Measurements from ENCODE around the gene SGK1.
"Not testable (repeated sequence)": the region's sequence is repeated elsewhere in the genome, so short reads cannot be mapped to it uniquely, and the experiment has no call there.

Gene SGK1

GRCh38 chr6:134331256-134331655 is 13.3 kb upstream of the SGK1 start:
- peaks cover 4% of the 10 kb centered on the region for H3K4me1 ChIP-seq
- H3K4me2 ChIP-seq (ENCODE audit: low read length) = no peak overlapping the region
- no peak overlapping the region for H3K27ac ChIP-seq
- H3K79me2 ChIP-seq = peaks cover 4% of the 10 kb centered on the region
- no peaks in the 10 kb centered on the region for H3K27me3 ChIP-seq (ENCODE audit: control insufficient read depth, insufficient read depth, low read length)
- no peaks in the 10 kb centered on the region for H3K9me3 ChIP-seq (ENCODE audit: control insufficient read depth, low read length)
- peak overlapping the region; percentile 22 for H2AFZ ChIP-seq
- TF ChIP-seq CTCF (IDR thresholded peaks at IDR 0.05) = no peak
- no peak overlapping the region for H3K9ac ChIP-seq
- no peaks in the 10 kb centered on the region for H3K36me3 ChIP-seq (ENCODE audit: control insufficient read depth, insufficient read depth, low read length)
- no peak overlapping the region for H3K4me3 ChIP-seq (ENCODE audit: low read depth, low read length)

GRCh38 chr6:134330555-134330954 is 12.6 kb upstream of the SGK1 start:
- no peak for TF ChIP-seq CTCF (IDR thresholded peaks at IDR 0.05)
- H3K36me3 ChIP-seq (ENCODE audit: control insufficient read depth, insufficient read depth, low read length) = no peaks in the 10 kb centered on the region
- no peak overlapping the region for H3K27ac ChIP-seq
- H3K9ac ChIP-seq = no peak overlapping the region
- H3K4me1 ChIP-seq = peaks cover 4% of the 10 kb centered on the region
- no peaks in the 10 kb centered on the region for H3K9me3 ChIP-seq (ENCODE audit: control insufficient read depth, low read length)
- H3K27me3 ChIP-seq (ENCODE audit: control insufficient read depth, insufficient read depth, low read length) = no peaks in the 10 kb centered on the region
- H3K4me2 ChIP-seq (ENCODE audit: low read length) = no peak overlapping the region
- no peak overlapping the region for H3K4me3 ChIP-seq (ENCODE audit: low read depth, low read length)
- H2AFZ ChIP-seq = peak overlapping the region; percentile 22
- peaks cover 10% of the 10 kb centered on the region for H3K79me2 ChIP-seq

- Histone ChIP-seq H3K36me3 (ENCODE audit: control insufficient read depth, insufficient read depth, low read length) (no peaks in the 10 kb centered on the region), H3K9ac (no peak overlapping the region), H3K79me2 (peaks cover 12% of the 10 kb centered on the region), H3K4me2 (ENCODE audit: low read length) (no peak overlapping the region), H3K9me3 (ENCODE audit: control insufficient read depth, low read length) (no peaks in the 10 kb centered on the region), H3K4me1 (peaks cover 16% of the 10 kb centered on the region), H3K27me3 (ENCODE audit: control insufficient read depth, insufficient read depth, low read length) (no peaks in the 10 kb centered on the region), H3K27ac (no peak overlapping the region), H3K4me3 (ENCODE audit: low read depth, low read length) (no peak overlapping the region), H2AFZ (no peak overlapping the region)
- TF ChIP-seq CTCF (IDR thresholded peaks at IDR 0.05) = no peak
These were observed 10.9 kb upstream of the SGK1 start for GRCh38 chr6:134328792-134329191.

GRCh38 chr6:134328138-134328537 is 10.2 kb upstream of the SGK1 start:
- H3K79me2 ChIP-seq = peaks cover 12% of the 10 kb centered on the region
- H3K27me3 ChIP-seq (ENCODE audit: control insufficient read depth, insufficient read depth, low read length) = no peaks in the 10 kb centered on the region
- TF ChIP-seq CTCF (IDR thresholded peaks at IDR 0.05) = no peak
- peaks cover 20% of the 10 kb centered on the region for H3K4me1 ChIP-seq
- H3K4me3 ChIP-seq (ENCODE audit: low read depth, low read length) = no peak overlapping the region
- H3K27ac ChIP-seq = no peak overlapping the region
- no peaks in the 10 kb centered on the region for H3K9me3 ChIP-seq (ENCODE audit: control insufficient read depth, low read length)
- no peak overlapping the region for H3K9ac ChIP-seq
- no peak overlapping the region for H2AFZ ChIP-seq
- H3K36me3 ChIP-seq (ENCODE audit: control insufficient read depth, insufficient read depth, low read length) = no peaks in the 10 kb centered on the region
- H3K4me2 ChIP-seq (ENCODE audit: low read length) = no peak overlapping the region

GRCh38 chr6:134326192-134326591 is 8.3 kb upstream of the SGK1 start:
- peaks cover 15% of the 10 kb centered on the region for H3K79me2 ChIP-seq
- H3K36me3 ChIP-seq (ENCODE audit: control insufficient read depth, insufficient read depth, low read length); H3K4me2 ChIP-seq (ENCODE audit: low read length); H3K27ac ChIP-seq; H2AFZ ChIP-seq; H3K9me3 ChIP-seq (ENCODE audit: control insufficient read depth, low read length); H3K4me3 ChIP-seq (ENCODE audit: low read depth, low read length); H3K9ac ChIP-seq; H3K27me3 ChIP-seq (ENCODE audit: control insufficient read depth, insufficient read depth, low read length): not testable (repeated sequence)
- peaks cover 18% of the 10 kb centered on the region for H3K4me1 ChIP-seq

Measured in parathyroid adenoma (tissue), 2 donors.